Psoas muscle (tissue), 8 donors: ENCODE results near the gene FYN. TPM values are rescaled to one million over a fixed set of nuclear protein-coding genes. Genes with fewer than 3 reads are reported as not detected.
A peak's percentile ranks its signal among the peaks of the same experiment; 100 is the strongest.

Experiments
- ATAC-seq, 4 donors: fragments of 200-7000 bp; cut with Tn5 transposase; one replicate each; pipeline ENCODE4 v1.9.1; 2020; ENCODE audit warnings: moderate library complexity in 3 of 4, mild to moderate bottlenecking in 2 of 4
- DNase-seq, 2 donors: peaks; one replicate each; pipeline ENCODE4 v3.0.0-alpha.2; 2020
- H3K27ac ChIP-seq: fragments of 200-600 bp; one replicate; pipeline ENCODE4 v1.8.0; 2022
- H3K27me3 ChIP-seq, 3 donors: fragments of 200-600 bp in 1 of 3; one replicate each; pipeline versions ENCODE4 v1.6.1 to v1.8.0; 2013 to 2022; ENCODE audit warnings: low read length in 2 of 3, mild to moderate bottlenecking in 2 of 3, moderate library complexity in 1 of 3; ENCODE audit not compliant: insufficient read depth in 3 of 3
- H3K36me3 ChIP-seq, 2 donors: fragments of 200-600 bp in 1 of 2; one replicate each; pipeline versions ENCODE4 v1.6.1 to v1.8.0; 2013 to 2022; ENCODE audit warnings: low read depth in 1 of 2, mild to moderate bottlenecking in 1 of 2, moderate library complexity in 1 of 2; ENCODE audit not compliant: insufficient read depth in 1 of 2
- H3K4me1 ChIP-seq: fragments of 200-600 bp; one replicate; pipeline ENCODE4 v1.8.0; 2022
- H3K4me3 ChIP-seq: fragments of 200-600 bp; one replicate; pipeline ENCODE4 v1.8.0; 2022; ENCODE audit warnings: mild to moderate bottlenecking
- H3K9me3 ChIP-seq: fragments of 200-600 bp; one replicate; pipeline ENCODE4 v1.8.0; 2022
- CTCF ChIP-seq: fragments of 200-600 bp; IDR thresholded peaks from one replicate; pipeline ENCODE4 v1.8.0; 2022; ENCODE audit warnings: antibody characterized with exemption
- WGBS, 3 donors: extraction: QIAGEN DNeasy Blood & Tissue Kit; methylation state at CpG; one replicate each; pipeline versions ENCODE4 v1.1.6 to v1.1.7; 2013; 5-methylcytosine and 5-hydroxymethylcytosine counted together
- intact Hi-C, 2 donors: fragments of 100-400 bp; cut with DNase I; formaldehyde crosslinking; loops; one replicate each; pipeline versions ENCODE4 v1.11.0 to v1.14.2; 2022
- polyA plus RNA-seq, 3 donors: library from polyadenylated mRNA; stranded (reverse); fragments of 200-250 nt; gene quantifications; one replicate each; pipeline ENCODE4 v1.2.3, GENCODE V29; 2013
- total RNA-seq, 4 donors: library from RNA; stranded (reverse); fragmentation: NEBNext Ultra II Directional in 2 of 4; extraction: Animal tissue kit (Norgen Biotek cat#: 25700) in 2 of 4; gene quantifications; one replicate each; pipeline versions ENCODE4 v1.2.1 to v1.2.4, GENCODE V29; 2021 to 2023
- donor health status: healthy with polysubstance abuse.
- donor health status: DM: no; HTN: no; CAD: no; lungs with moderate emphysema.
- donor health status: Bipolar disorder and iron deficiency.
- donor health status: healthy.
- donor health status: DM: yes; HTN: yes; CAD: no.
- donor health status: DM: no; HTN: no; CAD: no.
- donor health status: DM: no; HTN: no; CAD: no.
- donor health status: DM: yes; HTN: yes; CAD: no.

FYN gene
- total and polyA plus RNA-seq, 7 donors, result 7.1 to 27.8 (median 12.3) TPM

GRCh38 chr6:111724039-111724438 is 149.2 kb downstream of the FYN start:
- TF ChIP-seq CTCF, result no peak
- 87 to 98% (median 90%) methylated on average over 5 of the region's 5 CpGs for WGBS, 3 donors
- ATAC-seq (no peak), DNase-seq (no peak)
- Histone ChIP-seq H3K36me3 (no peaks in the 10 kb centered on the region), H3K9me3 (no peaks in the 10 kb centered on the region), H3K4me1 (no peaks in the 10 kb centered on the region), H3K27ac (no peak overlapping the region), H3K27me3 (no peaks in the 10 kb centered on the region), H3K4me3 (no peak overlapping the region)
- intact Hi-C loops, result loop anchor here in 1 of 2 donors (5.0 to 10.0 kb wide), 2 partner anchors 121 to 143 kb away; no protein-coding TSS in a partner anchor

GRCh38 chr6:111723412-111723970 is 149.8 kb downstream of the FYN start:
- intact Hi-C loops, result loop anchor here in 1 of 2 donors (5.0 to 10.0 kb wide), 2 partner anchors 121 to 144 kb away; no protein-coding TSS in a partner anchor
- Histone ChIP-seq H3K9me3 (no peaks in the 10 kb centered on the region), H3K27me3 (no peaks in the 10 kb centered on the region), H3K36me3 (no peaks in the 10 kb centered on the region), H3K27ac (no peak overlapping the region), H3K4me1 (no peaks in the 10 kb centered on the region), H3K4me3 (no peak overlapping the region)
- DNase-seq, result no peak
- 89 to 94% (median 92%) methylated on average over 7 of the region's 7 CpGs for WGBS, 3 donors
- no peak for TF ChIP-seq CTCF
- ATAC-seq, result no peak

DNA sequence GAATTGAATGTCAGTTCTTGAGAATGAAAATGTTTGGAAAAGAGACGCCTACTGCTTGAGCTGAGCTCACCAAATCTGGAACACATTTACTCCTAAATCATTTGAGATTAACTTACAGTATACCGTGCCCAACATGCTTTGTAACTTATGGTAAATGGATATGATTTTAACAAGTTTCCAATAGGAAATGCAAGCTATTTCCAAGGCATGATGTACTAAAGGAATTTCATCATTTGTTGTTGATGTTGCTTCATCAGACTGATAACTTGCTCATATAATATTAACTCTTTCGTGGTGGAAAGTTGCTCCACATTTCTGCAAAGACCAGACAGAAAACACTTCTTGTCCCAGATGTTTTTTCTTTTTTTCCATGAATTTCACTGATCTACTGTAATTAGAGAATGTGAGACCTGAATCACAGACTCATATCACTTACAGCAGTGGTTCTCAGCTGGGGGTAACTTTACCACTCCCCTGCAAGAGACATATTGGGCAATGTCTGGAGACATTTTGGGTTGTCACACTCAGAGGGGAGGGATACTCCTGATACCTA is 151.0 kb downstream of the FYN start:
- WGBS, 3 donors, result 36 to 48% (median 36%) methylated on average over 3 of the region's 3 CpGs
- H3K9me3 ChIP-seq, result no peaks in the 10 kb centered on the region
- no peaks in the 10 kb centered on the region for H3K36me3 ChIP-seq
- no peak for TF ChIP-seq CTCF
- H3K4me1 ChIP-seq, result no peaks in the 10 kb centered on the region
- DNase-seq (no peak), ATAC-seq (peak in 2 of 4 donors; percentile 32 to 50)
- no peak overlapping the region for H3K27ac ChIP-seq
- H3K4me3 ChIP-seq, result no peak overlapping the region
- intact Hi-C loops, result loop anchor here in 1 of 2 donors (5.0 to 10.0 kb wide), 2 partner anchors 123 to 145 kb away; no protein-coding TSS in a partner anchor
- no peaks in the 10 kb centered on the region for H3K27me3 ChIP-seq

GRCh38 chr6:111721753-111722154 is 151.5 kb downstream of the FYN start:
- Histone ChIP-seq H3K9me3 (no peaks in the 10 kb centered on the region), H3K4me3 (no peak overlapping the region), H3K27ac (no peak overlapping the region), H3K4me1 (no peaks in the 10 kb centered on the region), H3K36me3 (no peaks in the 10 kb centered on the region), H3K27me3 (no peaks in the 10 kb centered on the region)
- WGBS, 3 donors, result 71 to 81% (median 75%) methylated on average over 1 of the region's 1 CpG
- intact Hi-C loops, result loop anchor here in 1 of 2 donors (5.0 to 10.0 kb wide), 2 partner anchors 123 to 146 kb away; no protein-coding TSS in a partner anchor
- peak; percentile 37 for TF ChIP-seq CTCF
- ATAC-seq, result peak in 2 of 4 donors; percentile 39 to 42
- no peak for DNase-seq
